Neural cell (in vitro differentiated cells): ENCODE data around the gene GABRB1. TPM values are rescaled to one million over a fixed set of nuclear protein-coding genes. Genes with fewer than 3 reads are reported as not detected.

ENCODE experiments used
- H2AFZ ChIP-seq: fragments of 200-600, 300-800 bp; sonication (generic), shearing (Covaris generic); 2 replicates; pipeline ENCODE4 v1.6.0; 2014; ENCODE audit warnings: low read depth, mild to moderate bottlenecking, antibody characterized with exemption, low read length, moderate library complexity
- H3F3A ChIP-seq: fragments of 200-600 bp; shearing (Covaris generic); 2 replicates; pipeline ENCODE4 v1.6.1; 2016; ENCODE audit warnings: mild to moderate bottlenecking, moderate library complexity, mixed read lengths, antibody characterized with exemption, low read length; ENCODE audit not compliant: insufficient read depth, poor library complexity, severe bottlenecking
- H3K27ac ChIP-seq: fragments of 200-600, 300-800 bp; sonication (generic), shearing (Covaris generic); 2 replicates; pipeline ENCODE4 v1.5.1; 2014; ENCODE audit warnings: mild to moderate bottlenecking, low read length, moderate library complexity
- H3K27me3 ChIP-seq: fragments of 300-800, 200-600 bp; sonication (generic), shearing (Covaris generic); 2 replicates; pipeline ENCODE4 v1.6.0; 2014; ENCODE audit warnings: mild to moderate bottlenecking, low read depth, low read length, moderate library complexity; ENCODE audit not compliant: insufficient read depth
- H3K36me3 ChIP-seq: fragments of 300-800, 200-600 bp; sonication (generic), shearing (Covaris generic); 2 replicates; pipeline ENCODE4 v1.5.1; 2014; ENCODE audit warnings: mild to moderate bottlenecking, antibody characterized with exemption, low read length, moderate library complexity; ENCODE audit not compliant: insufficient read depth
- H3K4me2 ChIP-seq: fragments of 300-800, 200-600 bp; sonication (generic), shearing (Covaris generic); 2 replicates; pipeline ENCODE4 v1.6.0; 2014; ENCODE audit warnings: mild to moderate bottlenecking, low read length
- H3K4me3 ChIP-seq: fragments of 300-800, 200-600 bp; sonication (generic), shearing (Covaris generic); 2 replicates; pipeline ENCODE4 v1.5.1; 2014; ENCODE audit warnings: mild to moderate bottlenecking, low read length, moderate library complexity
- H3K79me2 ChIP-seq: fragments of 200-600 bp; shearing (Covaris generic); replicated peaks from 2 replicates; pipeline ENCODE4 v1.6.0; 2014; ENCODE audit warnings: mild to moderate bottlenecking, low read length, moderate library complexity; ENCODE audit not compliant: insufficient read depth
- H3K9ac ChIP-seq: fragments of 300-800, 200-600 bp; sonication (generic), shearing (Covaris generic); 2 replicates; pipeline ENCODE4 v1.6.1; 2016; ENCODE audit warnings: mild to moderate bottlenecking, low read length, mixed read lengths
- H3K9me2 ChIP-seq: fragments of 200-600 bp; shearing (Covaris generic); 2 replicates; pipeline ENCODE4 v1.6.1; 2016; ENCODE audit warnings: mild to moderate bottlenecking, low read length, mixed read lengths; ENCODE audit not compliant: insufficient read depth
- H3K9me3 ChIP-seq: fragments of 200-600, 300-800 bp; sonication (generic), shearing (Covaris generic); 2 replicates; pipeline ENCODE4 v1.6.1; 2016; ENCODE audit warnings: mild to moderate bottlenecking, mixed run types, low read length, moderate library complexity, mixed read lengths
- H4K20me1 ChIP-seq: fragments of 200-600 bp; shearing (Covaris generic); 2 replicates; pipeline ENCODE4 v1.6.1; 2016; ENCODE audit warnings: mild to moderate bottlenecking, mixed run types; ENCODE audit not compliant: insufficient read depth
- EP300 ChIP-seq: fragments of 450-650 bp; conservative IDR thresholded peaks from 2 replicates; pipeline ENCODE4 v1.6.1; 2014; ENCODE audit warnings: antibody characterized with exemption, mild to moderate bottlenecking, moderate library complexity; ENCODE audit not compliant: poor library complexity, severe bottlenecking
- EZH2 ChIP-seq: fragments of 200-600, 300-800 bp; shearing (Covaris generic), sonication (generic); IDR thresholded peaks from 2 replicates; pipeline ENCODE4 v1.6.1; 2014; ENCODE audit warnings: antibody characterized with exemption, low read length, borderline replicate concordance, mild to moderate bottlenecking; ENCODE audit not compliant: insufficient read depth, poor library complexity, severe bottlenecking
- MXI1 ChIP-seq: fragments of 450-650 bp; conservative IDR thresholded peaks from 2 replicates; pipeline ENCODE4 v1.6.1; 2014; ENCODE audit warnings: antibody characterized with exemption, mild to moderate bottlenecking; ENCODE audit not compliant: poor library complexity, severe bottlenecking
- POLR2AphosphoS5 ChIP-seq: IDR thresholded peaks from 2 replicates; pipeline ENCODE4 v1.6.1; 2012
- RAD21 ChIP-seq: fragments of 450-650 bp; conservative IDR thresholded peaks from 2 replicates; pipeline ENCODE4 v1.6.1; 2014; ENCODE audit warnings: antibody characterized with exemption, mild to moderate bottlenecking, moderate library complexity
- REST ChIP-seq: IDR thresholded peaks from 2 replicates; pipeline ENCODE4 v1.6.1; 2012; ENCODE audit warnings: borderline replicate concordance
- SMC3 ChIP-seq: fragments of 450-650 bp; conservative IDR thresholded peaks from 2 replicates; pipeline ENCODE4 v1.6.1; 2014; ENCODE audit warnings: antibody characterized with exemption, mild to moderate bottlenecking, moderate library complexity; ENCODE audit not compliant: poor library complexity
- TAF1 ChIP-seq: IDR thresholded peaks from 2 replicates; pipeline ENCODE4 v1.6.1; 2012; ENCODE audit warnings: low read depth
- polyA plus RNA-seq: library from polyadenylated mRNA; depleted of rRNA; stranded (reverse); fragments of >200 nt; gene quantifications from 2 replicates; pipeline ENCODE4 v1.2.3, GENCODE V29; 2014
- TF ChIP-seq, protein P1 (sequence below): fragments of 450-650 bp; IDR thresholded peaks from 2 replicates; pipeline ENCODE4 v1.5.1; 2014; ENCODE audit warnings: antibody characterized with exemption, mild to moderate bottlenecking, moderate library complexity; ENCODE audit not compliant: poor library complexity, severe bottlenecking

Gene GABRB1
- polyA plus RNA-seq, 1 donor from 2014 or later, result 1.0 TPM

GRCh38 chr4:47031751-47032404 is 511 bp downstream of the GABRB1 start:
- no peak for TF ChIP-seq EZH2
- peak overlapping the region; percentile 55 for H3K9ac ChIP-seq
- H4K20me1 ChIP-seq, result no peaks in the 10 kb centered on the region
- H3K27me3 ChIP-seq, result peaks cover 22% of the 10 kb centered on the region
- no peaks in the 10 kb centered on the region for H3K9me3 ChIP-seq
- H2AFZ ChIP-seq, result no peak overlapping the region
- peak overlapping the region; percentile 68 for H3K4me2 ChIP-seq
- H3K36me3 ChIP-seq, result no peaks in the 10 kb centered on the region
- no peaks in the 10 kb centered on the region for H3K9me2 ChIP-seq
- H3K27ac ChIP-seq, result no peak overlapping the region
- no peaks in the 10 kb centered on the region for H3K79me2 ChIP-seq
- H3F3A ChIP-seq, result no peaks in the 10 kb centered on the region
- H3K4me3 ChIP-seq, result peak overlapping the region; percentile 77

DNA sequence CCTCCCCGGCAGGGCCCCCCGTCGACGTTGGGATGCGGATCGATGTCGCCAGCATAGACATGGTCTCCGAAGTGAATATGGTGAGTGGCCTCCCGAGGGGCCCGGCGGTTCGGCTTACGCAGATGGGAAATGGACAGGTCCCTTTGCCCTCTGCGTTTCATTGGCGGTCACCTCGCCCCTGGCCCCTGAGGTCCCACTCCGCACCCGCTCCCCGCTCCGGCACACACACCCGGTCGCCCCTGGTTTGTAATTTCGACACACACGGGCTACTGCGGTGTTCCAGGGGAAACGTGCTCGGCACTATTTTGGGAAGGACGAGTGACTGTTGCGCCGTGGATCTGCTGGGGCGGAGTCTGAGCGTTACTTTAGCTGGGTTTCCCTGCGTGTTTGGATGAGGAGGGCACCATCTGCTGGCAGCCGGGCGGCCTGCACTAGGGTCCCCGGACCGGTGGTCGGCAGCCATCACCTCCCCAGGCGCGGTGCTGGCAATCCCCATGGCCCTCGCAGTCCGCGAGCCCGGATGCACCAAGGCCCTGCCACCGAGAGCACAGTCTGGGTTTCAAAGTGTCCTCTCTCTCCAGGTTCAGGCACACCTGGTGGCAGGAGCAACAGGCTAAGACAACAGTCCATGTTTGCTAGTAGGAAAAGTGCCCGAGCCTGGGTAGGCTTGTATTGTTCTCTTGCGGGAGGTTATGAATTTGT is 1.2 kb downstream of the GABRB1 start:
- Histone ChIP-seq H3F3A (no peaks in the 10 kb centered on the region), H3K79me2 (no peaks in the 10 kb centered on the region), H3K9ac (peak overlapping the region; percentile 55), H3K36me3 (no peaks in the 10 kb centered on the region), H2AFZ (peak overlapping the region; percentile 35), H3K27ac (no peak overlapping the region), H4K20me1 (no peaks in the 10 kb centered on the region), H3K4me3 (peak overlapping the region; percentile 77), H3K27me3 (peaks cover 22% of the 10 kb centered on the region), H3K9me3 (no peaks in the 10 kb centered on the region), H3K4me2 (peak overlapping the region; percentile 68), H3K9me2 (no peaks in the 10 kb centered on the region)
- TF ChIP-seq, protein P1, sequence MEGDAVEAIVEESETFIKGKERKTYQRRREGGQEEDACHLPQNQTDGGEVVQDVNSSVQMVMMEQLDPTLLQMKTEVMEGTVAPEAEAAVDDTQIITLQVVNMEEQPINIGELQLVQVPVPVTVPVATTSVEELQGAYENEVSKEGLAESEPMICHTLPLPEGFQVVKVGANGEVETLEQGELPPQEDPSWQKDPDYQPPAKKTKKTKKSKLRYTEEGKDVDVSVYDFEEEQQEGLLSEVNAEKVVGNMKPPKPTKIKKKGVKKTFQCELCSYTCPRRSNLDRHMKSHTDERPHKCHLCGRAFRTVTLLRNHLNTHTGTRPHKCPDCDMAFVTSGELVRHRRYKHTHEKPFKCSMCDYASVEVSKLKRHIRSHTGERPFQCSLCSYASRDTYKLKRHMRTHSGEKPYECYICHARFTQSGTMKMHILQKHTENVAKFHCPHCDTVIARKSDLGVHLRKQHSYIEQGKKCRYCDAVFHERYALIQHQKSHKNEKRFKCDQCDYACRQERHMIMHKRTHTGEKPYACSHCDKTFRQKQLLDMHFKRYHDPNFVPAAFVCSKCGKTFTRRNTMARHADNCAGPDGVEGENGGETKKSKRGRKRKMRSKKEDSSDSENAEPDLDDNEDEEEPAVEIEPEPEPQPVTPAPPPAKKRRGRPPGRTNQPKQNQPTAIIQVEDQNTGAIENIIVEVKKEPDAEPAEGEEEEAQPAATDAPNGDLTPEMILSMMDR, result peak; percentile 95
- TF ChIP-seq POLR2AphosphoS5 (no peak), TAF1 (no peak), MXI1 (peak; percentile 63), EP300 (no peak), EZH2 (no peak), RAD21 (peak; percentile 93), SMC3 (peak; percentile 95), REST (no peak)
